MG63 (cell line): ENCODE measurements around the gene FTSJ1. TPM values are rescaled to one million over a fixed set of nuclear protein-coding genes. Genes with fewer than 3 reads are reported as not detected.
A peak's percentile ranks its signal among the peaks of the same experiment; 100 is the strongest.
"Not testable (repeated sequence)": the region's sequence is repeated elsewhere in the genome, so short reads cannot be mapped to it uniquely, and the experiment has no call there.

ENCODE experiments used
- DNase-seq: peaks from one replicate; pipeline ENCODE4 v3.0.0-alpha.2; 2020
- H3K27me3 ChIP-seq: fragments of 250-450 bp; sonication (Bioruptor Pico); 2 replicates; pipeline ENCODE4 v1.5.1; 2020; ENCODE audit warnings: mild to moderate bottlenecking, moderate library complexity
- H3K36me3 ChIP-seq: fragments of 250-450 bp; sonication (Bioruptor Pico); 2 replicates; pipeline ENCODE4 v1.5.1; 2020; ENCODE audit warnings: mild to moderate bottlenecking, moderate library complexity
- H3K4me3 ChIP-seq: fragments of 250-450 bp; sonication (Bioruptor Pico); 2 replicates; pipeline ENCODE4 v1.5.1; 2020; ENCODE audit warnings: mild to moderate bottlenecking, moderate library complexity
- H3K9me3 ChIP-seq: fragments of 250-450 bp; sonication (Bioruptor Pico); 2 replicates; pipeline ENCODE4 v1.5.1; 2020; ENCODE audit warnings: mild to moderate bottlenecking, moderate library complexity
- total RNA-seq: library from RNA; depleted of rRNA; stranded (reverse); fragments of >200 nt; shearing (Covaris generic); gene quantifications from 2 replicates; pipeline ENCODE4 v1.2.3, GENCODE V29; 2014; ENCODE audit warnings: low replicate concordance; rRNA removed

The FTSJ1 gene, protein sequence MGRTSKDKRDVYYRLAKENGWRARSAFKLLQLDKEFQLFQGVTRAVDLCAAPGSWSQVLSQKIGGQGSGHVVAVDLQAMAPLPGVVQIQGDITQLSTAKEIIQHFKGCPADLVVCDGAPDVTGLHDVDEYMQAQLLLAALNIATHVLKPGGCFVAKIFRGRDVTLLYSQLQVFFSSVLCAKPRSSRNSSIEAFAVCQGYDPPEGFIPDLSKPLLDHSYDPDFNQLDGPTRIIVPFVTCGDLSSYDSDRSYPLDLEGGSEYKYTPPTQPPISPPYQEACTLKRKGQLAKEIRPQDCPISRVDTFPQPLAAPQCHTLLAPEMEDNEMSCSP
- 55.3 and 76.6 TPM in 2 replicates for total RNA-seq

DNA sequence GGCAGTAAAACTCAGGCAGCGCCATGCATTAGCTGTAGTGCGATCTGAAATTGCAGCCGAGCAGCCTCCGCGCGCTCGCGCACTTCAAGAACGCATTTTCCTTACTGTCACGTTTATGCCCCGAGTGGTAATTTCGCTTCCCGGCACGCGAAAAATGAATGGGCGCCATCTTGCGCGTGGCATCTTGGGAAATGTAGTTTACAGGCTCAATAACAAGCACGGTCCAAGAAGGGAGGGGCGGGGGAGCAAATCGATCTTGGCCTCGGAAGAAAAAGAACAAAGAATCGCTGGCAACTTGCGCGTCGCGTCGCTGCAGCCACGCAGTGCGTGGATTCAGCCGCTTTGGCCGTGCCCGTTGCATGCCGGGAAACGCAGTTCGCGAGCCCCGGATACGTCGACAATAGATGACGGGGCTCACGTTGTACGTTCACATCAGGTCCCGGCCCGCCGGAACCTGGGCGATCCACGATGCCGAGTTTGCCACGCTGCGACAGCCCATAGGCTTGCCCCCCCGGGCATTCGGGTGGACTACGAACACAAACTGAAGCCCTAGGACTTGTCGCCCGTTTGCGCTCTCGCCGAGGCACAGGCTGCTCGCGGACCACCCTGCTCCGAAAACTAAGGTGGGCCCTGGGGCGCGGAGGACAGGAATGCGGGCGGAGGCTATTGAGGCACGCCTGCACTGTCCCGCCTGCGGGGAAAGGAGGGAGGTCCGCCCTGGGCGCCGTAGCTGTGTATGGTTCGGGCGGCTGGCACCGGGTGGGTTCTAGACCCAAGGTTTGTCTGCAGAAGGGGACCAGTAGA is at the start of gene FTSJ1:
TSS of gene FTSJ1 (plus strand) at position 426 of the 804 bp plus-strand sequence. CDS start 1,849 bp downstream, outside the sequence.
- Histone ChIP-seq H3K4me3 (peak within 1 kb of the TSS; percentile 85), H3K27me3 (no peaks in the 10 kb centered on the region), H3K36me3 (no peaks in the 10 kb centered on the region), H3K9me3 (no peaks in the 10 kb centered on the region)
- DNase-seq, result peak; percentile 88

DNA sequence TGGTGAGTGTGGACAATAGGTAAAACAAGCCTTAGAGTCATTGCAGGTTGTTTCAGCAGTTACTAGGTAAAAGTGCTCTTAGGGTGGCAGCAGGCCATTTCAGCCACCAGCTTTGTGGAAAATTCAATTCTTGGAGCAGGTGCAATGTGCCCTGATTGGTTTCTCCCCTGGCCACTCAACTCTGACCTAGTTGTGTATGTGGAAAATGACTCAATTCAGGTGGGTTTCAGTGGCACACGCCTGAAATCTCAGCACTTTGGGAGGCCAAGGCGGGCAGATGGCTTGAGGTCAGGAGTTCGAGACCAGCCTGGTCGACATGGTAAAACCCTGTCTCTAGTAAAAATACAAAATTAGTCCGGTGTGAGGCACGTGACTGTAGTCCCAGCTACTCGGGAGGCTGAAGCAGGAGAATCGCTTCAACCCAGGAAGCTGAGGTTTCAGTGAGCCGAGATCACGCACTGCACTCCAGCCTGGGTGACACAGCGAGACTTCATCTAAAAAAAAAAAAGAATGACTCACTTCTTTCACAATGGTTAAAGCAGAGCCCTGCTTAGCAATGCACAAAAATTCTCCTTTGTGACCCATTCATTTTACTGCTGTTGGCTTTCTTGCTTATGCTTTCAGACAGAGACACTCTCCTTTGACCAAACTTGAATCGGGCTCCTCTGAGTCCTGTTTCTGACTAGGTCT is 48.8 kb upstream of the FTSJ1 start:
- not testable (repeated sequence) for H3K36me3 ChIP-seq, H3K4me3 ChIP-seq, H3K9me3 ChIP-seq, H3K27me3 ChIP-seq, DNase-seq

DNA sequence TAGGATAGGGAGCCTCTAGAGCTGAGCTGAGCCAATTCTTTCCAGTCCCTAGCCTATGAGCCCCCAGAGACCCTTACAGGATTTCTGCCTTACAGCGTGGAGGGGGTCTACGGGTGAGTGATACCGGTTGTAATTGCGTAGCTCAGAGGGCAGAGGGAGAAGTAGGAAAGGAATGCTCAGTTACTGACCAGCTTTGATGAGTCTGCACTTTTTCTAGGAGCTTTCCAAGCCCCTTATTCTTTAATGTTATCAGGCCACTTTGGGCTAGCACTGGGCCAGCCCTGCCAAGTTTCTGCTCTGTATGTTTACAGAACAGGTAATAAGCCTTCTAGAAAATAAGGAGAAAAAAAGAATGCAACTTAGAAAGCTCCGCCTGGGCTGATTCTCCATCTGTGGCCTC is 46.4 kb upstream of the FTSJ1 start:
- H3K9me3 ChIP-seq, H3K4me3 ChIP-seq, DNase-seq, H3K27me3 ChIP-seq, H3K36me3 ChIP-seq: not testable (repeated sequence)

DNA sequence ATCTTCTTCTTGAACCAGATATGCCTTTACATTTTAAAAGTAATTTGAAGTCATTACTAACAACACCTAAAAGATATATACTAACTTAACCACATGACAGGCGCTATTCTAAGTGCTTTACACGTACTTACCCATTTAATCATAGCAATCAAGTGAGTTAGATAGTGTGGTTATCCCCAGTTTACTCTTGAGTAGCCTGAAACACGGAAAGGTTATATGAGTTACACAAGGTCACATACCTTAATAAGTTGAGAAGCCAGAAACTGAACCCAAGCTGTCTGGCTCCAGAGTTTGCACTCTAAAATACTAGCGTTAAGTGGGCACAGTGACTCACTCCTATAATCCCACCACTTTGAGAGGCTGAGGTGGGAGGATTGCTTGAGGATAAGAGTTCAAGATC is 45.8 kb upstream of the FTSJ1 start:
- DNase-seq, H3K27me3 ChIP-seq, H3K9me3 ChIP-seq, H3K4me3 ChIP-seq, H3K36me3 ChIP-seq: not testable (repeated sequence)

DNA sequence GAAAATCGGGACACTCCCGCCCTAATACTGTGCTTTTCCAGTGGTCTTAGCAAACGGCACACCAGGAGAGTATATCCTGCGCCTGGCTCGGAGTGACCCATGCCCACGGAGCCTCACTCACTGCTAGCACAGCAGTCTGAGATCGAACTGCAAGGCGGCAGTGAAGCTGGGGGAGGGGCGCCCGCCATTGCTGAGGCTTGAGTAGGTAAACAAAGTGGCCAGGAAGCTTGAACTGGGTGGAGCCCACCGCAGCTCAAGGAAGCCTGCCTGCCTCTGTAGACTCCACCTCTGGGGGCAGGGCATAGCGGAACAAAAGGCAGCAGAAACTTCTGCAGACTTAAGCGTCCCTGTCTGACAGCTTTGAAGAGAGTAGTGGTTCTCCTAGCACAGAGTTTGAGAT is 42.3 kb upstream of the FTSJ1 start:
- not testable (repeated sequence) for H3K4me3 ChIP-seq, H3K36me3 ChIP-seq, H3K9me3 ChIP-seq, DNase-seq, H3K27me3 ChIP-seq

DNA sequence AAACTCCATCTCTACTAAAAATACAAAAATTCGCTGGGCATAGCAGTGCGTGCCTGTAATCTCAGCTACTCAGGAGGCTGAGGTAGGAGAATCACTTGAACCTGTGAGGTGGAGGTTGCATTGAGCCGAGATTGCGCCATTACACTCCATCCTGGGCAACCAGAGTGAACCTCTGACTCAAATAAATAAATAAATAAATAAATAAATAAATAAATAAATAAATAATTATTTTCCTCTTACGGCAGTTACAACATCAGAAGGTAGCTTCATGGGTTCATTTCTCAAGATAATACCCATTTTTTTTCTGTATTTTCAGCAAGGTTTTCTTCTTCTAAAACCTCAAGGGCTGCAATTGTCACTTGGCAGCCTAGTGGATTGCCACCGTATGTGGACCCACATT is 28.8 kb upstream of the FTSJ1 start:
- not testable (repeated sequence) for H3K9me3 ChIP-seq, H3K27me3 ChIP-seq, H3K4me3 ChIP-seq, H3K36me3 ChIP-seq, DNase-seq

DNA sequence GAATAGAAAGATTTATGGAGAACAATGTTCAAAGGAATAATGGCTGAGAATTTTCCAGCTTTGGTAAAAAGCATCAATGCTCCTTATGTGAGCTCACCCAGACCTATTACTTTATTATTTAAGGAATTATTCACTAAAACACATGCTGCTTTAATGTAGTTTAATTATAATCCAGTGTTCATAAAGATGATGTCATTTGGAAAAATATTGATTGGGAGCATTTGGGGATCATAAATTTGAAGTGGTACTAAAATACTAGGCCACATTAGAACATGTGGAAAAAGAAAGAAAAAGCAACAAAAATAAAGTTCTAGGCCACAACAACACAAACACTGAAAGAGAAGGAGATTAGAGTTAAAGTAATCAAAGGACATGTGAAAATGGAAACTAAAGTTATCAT is 25.9 kb upstream of the FTSJ1 start:
- Histone ChIP-seq H3K36me3 (no peaks in the 10 kb centered on the region), H3K27me3 (no peaks in the 10 kb centered on the region), H3K4me3 (no peak overlapping the region), H3K9me3 (no peaks in the 10 kb centered on the region)
- DNase-seq, result no peak

DNA sequence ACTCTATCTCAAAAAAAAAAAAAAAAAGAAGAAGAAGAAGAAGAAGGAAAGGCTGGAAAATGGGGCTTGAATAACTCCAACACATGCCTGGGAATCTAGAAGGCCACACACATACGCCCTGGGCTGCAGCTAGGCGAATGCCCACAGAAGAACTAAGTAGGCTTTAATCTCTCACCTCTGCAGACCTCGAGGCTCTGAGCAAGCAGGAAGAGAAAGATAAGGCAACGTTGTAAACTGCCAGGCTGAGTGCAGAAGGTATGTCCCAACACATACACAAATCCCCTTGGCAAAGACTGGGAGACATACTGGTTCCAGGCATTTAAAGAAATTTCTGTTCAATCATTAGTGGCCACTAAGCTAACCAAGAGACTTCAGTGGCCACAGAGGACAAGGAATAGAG is 24.3 kb upstream of the FTSJ1 start:
- no peaks in the 10 kb centered on the region for H3K36me3 ChIP-seq
- no peak for DNase-seq
- no peaks in the 10 kb centered on the region for H3K27me3 ChIP-seq
- no peaks in the 10 kb centered on the region for H3K9me3 ChIP-seq
- H3K4me3 ChIP-seq, result no peak overlapping the region

DNA sequence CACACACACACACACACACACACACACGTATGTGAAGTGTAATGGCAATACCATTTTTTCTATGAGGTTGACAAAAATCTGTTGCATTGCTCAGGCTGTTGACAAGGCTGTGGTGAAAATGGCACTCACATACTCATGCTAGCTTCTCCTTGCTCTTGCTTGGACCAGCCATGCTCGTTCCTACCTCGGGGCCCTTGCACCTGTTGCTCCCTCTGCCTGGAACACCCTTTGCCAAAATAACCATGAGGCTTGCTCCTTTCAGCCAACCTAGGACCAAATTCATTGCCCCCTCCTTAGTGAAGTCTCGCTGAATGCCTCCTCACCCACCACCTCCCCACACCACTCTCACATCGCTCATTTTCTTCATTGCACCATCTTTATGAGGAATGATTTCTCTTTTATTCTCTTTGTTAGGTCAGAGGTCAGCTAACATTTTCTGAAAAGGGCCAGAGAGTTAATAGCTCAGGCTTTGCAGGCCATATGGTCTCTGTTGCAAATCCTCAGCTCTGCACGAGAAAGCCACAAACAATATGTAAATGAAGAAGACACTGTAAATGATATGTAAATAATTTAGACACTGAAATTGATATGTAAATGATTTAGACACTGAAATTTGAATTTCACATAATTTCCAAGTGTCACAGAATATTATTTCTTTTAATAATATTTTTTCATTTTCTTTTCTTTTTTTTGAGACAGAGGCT is 19.2 kb upstream of the FTSJ1 start:
- Histone ChIP-seq H3K36me3 (no peaks in the 10 kb centered on the region), H3K27me3 (no peaks in the 10 kb centered on the region), H3K9me3 (no peaks in the 10 kb centered on the region), H3K4me3 (no peak overlapping the region)
- no peak for DNase-seq

DNA sequence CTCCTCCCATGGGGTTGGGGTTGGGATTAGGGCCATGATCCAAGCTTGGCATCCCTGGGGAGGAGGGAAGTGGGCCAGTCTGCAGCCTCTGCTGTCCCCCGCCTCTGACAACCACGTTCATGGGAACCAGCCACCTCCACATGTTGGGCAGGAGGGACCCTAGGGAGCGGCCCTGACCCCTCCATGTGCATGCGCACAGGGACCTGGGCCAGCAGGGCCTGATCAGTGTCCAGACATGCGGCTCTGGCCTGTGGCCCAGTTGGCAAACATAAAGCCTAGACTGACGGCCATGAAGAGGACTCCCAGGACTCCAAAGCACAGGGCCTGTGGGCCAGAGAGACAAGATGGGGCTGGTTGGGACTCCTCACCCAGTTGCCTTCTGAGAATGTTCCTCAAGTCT is 17.3 kb upstream of the FTSJ1 start:
- H3K9me3 ChIP-seq, result no peaks in the 10 kb centered on the region
- H3K4me3 ChIP-seq, result no peak overlapping the region
- no peak for DNase-seq
- H3K27me3 ChIP-seq, result no peaks in the 10 kb centered on the region
- no peaks in the 10 kb centered on the region for H3K36me3 ChIP-seq

DNA sequence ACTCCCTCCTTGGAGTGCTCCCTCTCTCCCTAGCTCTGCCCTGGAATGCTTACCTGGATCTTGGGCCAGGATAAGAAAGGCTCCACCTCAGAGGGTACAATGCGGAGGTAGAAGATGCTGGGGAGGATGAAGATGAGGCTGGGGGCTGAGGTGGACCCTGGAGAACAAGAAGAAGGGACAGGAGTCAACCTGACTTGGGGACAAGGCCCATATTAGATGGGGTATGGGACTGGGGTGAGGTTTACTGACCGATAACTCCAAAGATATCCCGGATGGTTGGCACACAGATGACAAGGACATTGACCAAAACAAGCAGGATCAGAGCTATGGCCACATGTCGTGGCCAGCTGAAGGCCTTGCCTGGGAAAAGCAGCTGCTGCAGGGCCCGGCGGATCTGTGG is 16.5 kb upstream of the FTSJ1 start:
- no peak for DNase-seq
- Histone ChIP-seq H3K27me3 (no peaks in the 10 kb centered on the region), H3K4me3 (no peak overlapping the region), H3K9me3 (no peaks in the 10 kb centered on the region), H3K36me3 (no peaks in the 10 kb centered on the region)

DNA sequence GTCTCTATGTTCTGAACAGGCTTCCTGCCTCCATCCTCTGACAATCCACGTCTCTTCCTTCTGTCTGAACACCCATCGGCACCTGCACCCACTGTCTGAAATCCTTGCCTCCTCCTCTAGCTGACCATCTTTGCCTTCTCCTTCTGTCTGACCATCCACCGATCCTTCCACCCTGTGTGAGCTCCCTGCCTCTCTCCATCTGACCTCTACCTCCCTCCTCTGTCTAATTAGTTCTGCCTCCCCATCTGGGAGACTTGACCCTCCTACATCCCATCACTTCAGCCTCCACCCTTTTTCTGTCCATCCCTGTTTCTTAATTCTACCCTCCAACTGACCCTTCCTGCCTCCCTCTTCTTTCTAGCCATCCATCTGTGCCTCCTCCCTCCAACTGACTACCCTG is 16.0 kb upstream of the FTSJ1 start:
- no peak for DNase-seq
- no peak overlapping the region for H3K4me3 ChIP-seq
- H3K27me3 ChIP-seq, result no peaks in the 10 kb centered on the region
- H3K36me3 ChIP-seq, result no peaks in the 10 kb centered on the region
- no peaks in the 10 kb centered on the region for H3K9me3 ChIP-seq

DNA sequence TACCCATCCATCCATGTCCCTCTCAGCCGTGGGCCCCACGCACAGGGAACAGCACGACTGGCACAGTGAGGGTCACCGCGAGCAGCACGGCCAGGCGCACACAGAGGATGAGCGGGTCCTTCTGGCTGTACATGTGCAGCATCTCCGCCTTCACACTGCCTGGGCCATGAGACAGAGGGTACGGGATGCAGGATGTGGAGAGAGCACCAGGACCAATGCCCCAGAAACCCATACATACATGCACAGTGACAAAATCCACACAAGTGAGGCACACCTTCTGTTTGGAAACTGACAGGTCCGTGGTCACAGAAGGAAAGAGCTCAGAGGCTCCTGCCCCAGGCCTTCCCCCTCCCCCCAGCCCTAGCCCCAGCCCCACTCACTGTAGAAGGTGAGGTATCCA is 15.4 kb upstream of the FTSJ1 start:
- DNase-seq, result no peak
- H3K36me3 ChIP-seq, result no peaks in the 10 kb centered on the region
- no peaks in the 10 kb centered on the region for H3K9me3 ChIP-seq
- H3K27me3 ChIP-seq, result no peaks in the 10 kb centered on the region
- no peak overlapping the region for H3K4me3 ChIP-seq

DNA sequence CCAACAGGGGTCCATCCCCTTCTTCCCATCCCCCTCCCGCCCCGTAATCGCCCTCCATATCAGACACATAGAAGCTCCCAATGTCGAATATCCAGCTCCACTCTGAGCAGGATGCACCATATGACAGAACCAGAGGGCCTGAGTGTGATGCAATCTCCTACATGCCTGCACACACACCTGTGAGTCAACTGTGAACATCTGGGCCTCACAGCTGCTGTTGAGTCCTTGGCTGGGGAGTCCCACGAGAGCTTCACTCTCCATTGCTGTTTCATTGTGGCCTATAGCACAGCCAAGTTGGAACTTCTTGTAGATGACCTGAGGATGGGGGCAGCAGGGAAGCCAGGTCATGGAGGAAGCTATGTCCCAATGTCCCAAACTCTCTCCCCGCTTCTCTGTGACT is 14.2 kb upstream of the FTSJ1 start:
- H3K27me3 ChIP-seq, result no peaks in the 10 kb centered on the region
- no peaks in the 10 kb centered on the region for H3K36me3 ChIP-seq
- no peak overlapping the region for H3K4me3 ChIP-seq
- DNase-seq, result no peak
- H3K9me3 ChIP-seq, result no peaks in the 10 kb centered on the region

DNA sequence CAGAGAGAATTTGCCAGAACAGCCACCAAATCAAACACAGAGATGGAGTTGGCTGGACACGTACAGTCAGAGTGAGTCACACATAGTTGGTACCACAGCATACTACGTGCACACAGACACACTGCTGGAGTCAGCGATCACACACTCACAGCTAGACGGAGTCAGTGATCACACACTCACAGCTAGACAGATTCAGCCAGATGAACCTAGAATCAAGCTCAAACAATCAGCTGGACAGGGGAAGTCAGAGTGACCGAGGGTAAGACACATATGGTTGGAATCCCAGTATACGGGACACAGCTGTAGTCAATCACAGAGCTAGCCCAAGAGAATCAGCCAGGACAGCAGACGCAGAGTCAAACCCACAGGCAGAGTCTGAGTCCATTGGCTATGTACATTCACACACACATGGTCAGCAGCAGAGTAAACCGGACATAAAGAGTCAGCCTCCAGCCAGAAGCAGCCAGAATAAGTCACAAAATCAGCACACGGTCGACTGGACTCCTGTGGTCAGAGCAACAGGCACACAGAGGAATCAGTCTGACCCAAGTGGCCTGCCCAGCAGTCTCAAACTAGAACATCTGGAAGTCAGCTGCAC is 10.6 kb upstream of the FTSJ1 start:
- Histone ChIP-seq H3K27me3 (no peaks in the 10 kb centered on the region), H3K36me3 (no peaks in the 10 kb centered on the region), H3K9me3 (no peaks in the 10 kb centered on the region), H3K4me3 (no peak overlapping the region)
- peak; percentile 78 for DNase-seq

DNA sequence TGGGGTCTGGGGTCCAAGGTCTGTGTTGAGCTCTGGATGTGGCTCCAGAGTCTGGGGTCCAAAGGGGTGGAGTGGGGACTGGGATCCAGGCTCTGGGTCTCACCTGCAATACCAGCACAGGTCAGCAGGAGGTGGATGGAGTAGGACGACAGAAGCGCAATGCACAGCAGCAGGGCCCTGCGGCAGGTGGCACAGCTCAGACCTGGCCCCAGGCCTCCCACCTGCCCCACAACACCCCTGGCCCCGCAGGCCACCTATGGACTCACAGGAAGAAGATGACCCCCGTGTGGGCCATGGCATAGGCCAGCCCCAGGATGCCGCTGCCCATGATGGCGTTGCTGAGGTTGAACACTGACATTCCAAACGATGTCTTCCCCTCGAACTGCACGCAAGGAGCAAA is 9.3 kb upstream of the FTSJ1 start:
- DNase-seq, result no peak
- H3K36me3 ChIP-seq, result no peaks in the 10 kb centered on the region

More for the DNA sequence above, 9.3 kb upstream of the FTSJ1 start:
- Histone ChIP-seq H3K4me3 (no peak overlapping the region), H3K9me3 (no peaks in the 10 kb centered on the region), H3K27me3 (no peaks in the 10 kb centered on the region)
